Esophagus (tissue), 2 donors: ENCODE measurements around the gene SLC26A6. TPM values are rescaled to one million over a fixed set of nuclear protein-coding genes. Genes with fewer than 3 reads are reported as not detected.

ENCODE experiments used
- H3K27ac ChIP-seq, 2 donors: one replicate each; pipeline ENCODE4 v1.5.1; 2013; ENCODE audit warnings: low read depth in 2 of 2, mild to moderate bottlenecking in 2 of 2, inconsistent platforms in 1 of 2, low read length in 1 of 2, moderate library complexity in 1 of 2
- H3K27me3 ChIP-seq, 2 donors: one replicate each; pipeline ENCODE4 v1.6.1; 2013; ENCODE audit warnings: low read length in 2 of 2, control low read depth in 1 of 2, mild to moderate bottlenecking in 1 of 2; ENCODE audit not compliant: insufficient read depth in 2 of 2, control insufficient read depth in 1 of 2
- H3K36me3 ChIP-seq, 2 donors: one replicate each; pipeline ENCODE4 v1.6.1; 2013; ENCODE audit warnings: low read length in 1 of 2; ENCODE audit not compliant: control insufficient read depth in 2 of 2, insufficient read depth in 2 of 2
- H3K4me1 ChIP-seq, 2 donors: one replicate each; pipeline ENCODE4 v1.6.1; 2013; ENCODE audit warnings: low read length in 1 of 2; ENCODE audit not compliant: control insufficient read depth in 2 of 2, insufficient read depth in 2 of 2
- H3K4me3 ChIP-seq, 2 donors: one replicate each; pipeline ENCODE4 v1.5.1; 2013; ENCODE audit warnings: low read length in 2 of 2, mild to moderate bottlenecking in 2 of 2, low read depth in 1 of 2, moderate library complexity in 1 of 2
- H3K9me3 ChIP-seq, 2 donors: one replicate each; pipeline ENCODE4 v1.6.1; 2013; ENCODE audit warnings: mild to moderate bottlenecking in 2 of 2, low read depth in 1 of 2, low read length in 1 of 2, moderate library complexity in 1 of 2; ENCODE audit not compliant: control insufficient read depth in 2 of 2, insufficient read depth in 1 of 2
- WGBS, 2 donors: extraction: QIAGEN DNeasy Blood & Tissue Kit; methylation state at CpG; one replicate each; pipeline ENCODE4 v1.1.7; 2013; 5-methylcytosine and 5-hydroxymethylcytosine counted together
- polyA plus RNA-seq, 2 donors: library from polyadenylated mRNA; stranded (reverse); fragments of 200-250 nt; gene quantifications; one replicate each; pipeline ENCODE4 v1.2.3, GENCODE V29; 2013
- donor health status: healthy with polysubstance abuse.
- donor health status: Bipolar disorder and iron deficiency.

Gene SLC26A6
- polyA plus RNA-seq, 2 donors, result 6.4 to 20.8 TPM

DNA sequence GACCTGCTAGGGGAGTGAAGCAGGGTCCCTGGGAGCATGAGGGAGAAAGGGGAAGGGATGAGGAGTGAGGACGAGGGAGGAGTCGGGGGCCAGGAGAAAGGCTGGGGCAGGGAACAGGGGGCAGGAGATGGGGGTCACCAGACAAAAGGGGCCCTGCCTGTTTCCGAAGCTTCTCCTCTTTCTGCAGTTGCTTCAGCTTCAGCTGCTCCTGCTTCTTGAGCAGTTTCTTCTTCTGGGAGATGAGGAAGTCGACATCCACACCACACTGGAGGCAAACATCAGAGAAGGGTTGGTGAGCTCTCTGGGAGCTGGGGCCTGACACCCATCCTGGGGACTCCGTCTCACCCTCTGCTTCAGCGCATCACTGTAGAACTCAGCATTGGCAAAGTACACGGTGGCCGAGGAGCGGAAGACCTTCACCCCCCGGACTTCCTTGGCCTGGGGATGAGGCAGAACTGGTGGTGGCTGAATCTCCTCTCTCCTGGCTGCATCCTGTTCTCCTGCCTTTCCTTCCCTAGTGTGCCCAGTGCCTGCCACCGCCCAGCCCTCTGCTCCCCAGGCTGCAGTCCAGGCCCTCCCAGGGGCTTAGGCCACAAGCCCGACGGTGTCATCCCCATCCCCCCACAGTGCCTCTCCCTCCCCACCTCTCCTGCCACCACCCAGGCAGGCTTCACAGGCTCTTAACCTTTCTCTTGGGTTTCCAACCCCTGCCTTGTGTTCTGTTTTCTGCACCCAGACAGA, 6.8 kb downstream of the SLC26A6 start:
- Histone ChIP-seq H3K27me3 (no peaks in the 10 kb centered on the region), H3K4me1 (no peaks in the 10 kb centered on the region), H3K27ac (no peak overlapping the region), H3K36me3 (peaks cover 0 to 52% of the 10 kb centered on the region in 2 donors), H3K9me3 (no peaks in the 10 kb centered on the region), H3K4me3 (no peak overlapping the region)
- WGBS, 2 donors, result 85 to 86% methylated on average over 13 of the region's 13 CpGs

DNA sequence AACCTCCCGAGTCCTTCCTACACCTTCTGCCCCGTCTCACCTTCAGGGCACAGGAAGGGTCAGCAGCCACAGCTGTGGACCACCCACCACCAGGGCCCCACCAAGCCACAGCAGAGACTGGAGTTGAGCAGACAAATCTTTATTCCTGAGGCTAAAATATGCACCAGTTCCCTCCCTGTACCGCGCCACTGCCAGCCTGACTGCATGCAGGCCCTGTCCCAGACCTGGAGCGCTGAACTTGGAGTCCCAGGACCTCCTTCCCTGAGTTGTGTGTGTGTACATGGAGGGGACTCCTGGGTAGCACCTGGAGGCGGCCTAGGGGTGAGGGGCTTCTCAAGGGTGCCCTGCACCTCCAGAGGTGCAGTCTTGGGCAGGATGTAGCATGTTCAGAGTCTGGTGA, 9.7 kb downstream of the SLC26A6 start:
- Histone ChIP-seq H3K4me3 (no peak overlapping the region), H3K27ac (no peak overlapping the region), H3K27me3 (no peaks in the 10 kb centered on the region), H3K4me1 (no peaks in the 10 kb centered on the region), H3K36me3 (peaks cover 0 to 30% of the 10 kb centered on the region in 2 donors), H3K9me3 (no peaks in the 10 kb centered on the region)
- 90% methylated on average over 6 of the region's 6 CpGs for WGBS, 2 donors

DNA sequence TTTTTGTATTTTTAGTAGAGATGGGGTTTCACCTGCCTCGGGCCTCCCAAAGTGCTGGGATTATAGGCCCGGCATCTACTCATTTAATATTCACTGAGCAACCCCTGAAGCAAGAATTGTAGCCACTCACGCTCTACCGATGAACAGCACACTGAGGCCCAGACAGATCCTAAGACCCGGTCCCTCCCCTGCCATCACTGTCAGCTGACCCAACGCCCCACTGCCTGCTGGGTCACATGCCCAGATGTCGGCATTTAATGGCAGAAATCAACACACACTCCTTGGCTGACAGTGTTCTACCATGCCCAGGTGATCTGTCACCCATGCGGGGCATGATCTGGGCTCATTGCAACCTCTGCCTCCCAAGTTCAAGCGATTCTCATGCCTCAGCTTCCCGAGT, 10.5 kb downstream of the SLC26A6 start:
- H3K36me3 ChIP-seq, result peaks cover 0 to 26% of the 10 kb centered on the region in 2 donors

DNA sequence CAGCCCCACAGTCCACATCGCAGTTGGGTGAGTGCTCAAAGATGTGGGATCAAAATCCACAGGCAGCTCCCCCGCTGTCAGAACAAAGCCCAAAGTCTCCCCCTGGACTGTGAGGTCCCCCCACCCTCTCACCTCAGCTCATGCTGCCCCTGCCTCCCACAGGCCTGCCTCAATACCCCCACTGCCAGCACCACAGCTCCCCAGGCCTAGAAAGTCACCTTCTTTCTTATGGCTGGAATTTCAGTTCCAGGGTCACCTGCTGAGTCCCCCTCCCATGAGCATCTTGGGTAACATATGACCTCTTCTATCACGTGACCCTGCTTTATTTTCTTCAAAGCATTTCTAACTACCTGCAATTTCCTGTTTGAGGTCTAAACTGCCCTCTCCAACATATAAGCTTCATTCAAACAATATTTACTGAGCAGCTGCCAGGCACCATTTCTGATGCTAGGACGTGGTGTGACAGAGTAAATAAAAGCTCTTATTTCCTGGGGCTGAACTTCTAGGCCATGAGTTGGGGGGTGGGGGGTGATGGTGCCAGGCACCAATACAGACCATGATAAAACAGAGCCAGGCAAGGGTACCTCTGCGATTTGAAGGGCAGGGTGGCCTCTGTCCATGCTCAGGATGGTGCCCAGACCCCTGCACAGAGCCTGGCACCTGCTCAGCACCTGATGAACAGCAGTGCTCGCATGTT, 11.3 kb downstream of the SLC26A6 start:
- no peaks in the 10 kb centered on the region for H3K4me1 ChIP-seq
- H3K27ac ChIP-seq, result no peak overlapping the region
- H3K36me3 ChIP-seq, result peaks cover 0 to 22% of the 10 kb centered on the region in 2 donors
- WGBS, 2 donors, result 72 to 77% methylated on average over 6 of the region's 6 CpGs
- no peaks in the 10 kb centered on the region for H3K9me3 ChIP-seq
- H3K4me3 ChIP-seq, result no peak overlapping the region
- H3K27me3 ChIP-seq, result no peaks in the 10 kb centered on the region

More for the DNA sequence above, 10.5 kb downstream of the SLC26A6 start:
- no peak overlapping the region for H3K4me3 ChIP-seq
- H3K4me1 ChIP-seq, result no peaks in the 10 kb centered on the region
- WGBS, 2 donors, result 93% methylated on average over 10 of the region's 10 CpGs
- H3K27ac ChIP-seq, result no peak overlapping the region
- no peaks in the 10 kb centered on the region for H3K27me3 ChIP-seq
- H3K9me3 ChIP-seq, result no peaks in the 10 kb centered on the region

DNA sequence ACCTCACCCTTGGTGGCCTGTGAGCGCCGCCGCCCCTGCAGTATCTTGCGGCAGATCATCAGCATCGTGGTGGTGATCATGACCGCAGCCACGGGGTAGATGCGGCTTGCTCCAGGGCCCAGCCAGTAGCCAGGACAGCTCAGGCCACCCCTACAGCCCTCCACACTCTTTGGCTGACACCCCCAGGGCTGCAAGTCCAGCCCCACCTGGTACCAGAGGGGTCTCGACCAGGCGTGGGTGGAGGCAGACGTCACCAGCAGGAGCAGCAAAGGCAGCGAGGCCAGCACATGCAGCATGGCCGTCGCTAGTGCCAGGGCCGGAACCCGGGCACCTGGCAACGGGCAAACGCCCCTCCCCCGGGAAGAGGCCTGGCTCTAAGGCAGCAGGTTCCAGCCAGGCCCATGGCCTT, 13.8 kb downstream of the SLC26A6 start, which contains the start of gene TMEM89:
Gene TMEM89 (minus strand): TSS at position 309 of the 409 bp plus-strand sequence. CDS start 13 bp downstream, at position 296.
- H3K36me3 ChIP-seq, result peaks cover 0 to 14% of the 10 kb centered on the region in 2 donors
- no peak within 1 kb of the TSS for H3K27ac ChIP-seq
- no peaks in the 10 kb centered on the region for H3K4me1 ChIP-seq
- H3K9me3 ChIP-seq, result peaks cover 5% of the 10 kb centered on the region in 2 donors
- H3K4me3 ChIP-seq, result no peak within 1 kb of the TSS
- 91 to 93% methylated on average over 16 to 19 of the region's 19 CpGs for WGBS, 2 donors
- H3K27me3 ChIP-seq, result peaks cover 0 to 3% of the 10 kb centered on the region in 2 donors

DNA sequence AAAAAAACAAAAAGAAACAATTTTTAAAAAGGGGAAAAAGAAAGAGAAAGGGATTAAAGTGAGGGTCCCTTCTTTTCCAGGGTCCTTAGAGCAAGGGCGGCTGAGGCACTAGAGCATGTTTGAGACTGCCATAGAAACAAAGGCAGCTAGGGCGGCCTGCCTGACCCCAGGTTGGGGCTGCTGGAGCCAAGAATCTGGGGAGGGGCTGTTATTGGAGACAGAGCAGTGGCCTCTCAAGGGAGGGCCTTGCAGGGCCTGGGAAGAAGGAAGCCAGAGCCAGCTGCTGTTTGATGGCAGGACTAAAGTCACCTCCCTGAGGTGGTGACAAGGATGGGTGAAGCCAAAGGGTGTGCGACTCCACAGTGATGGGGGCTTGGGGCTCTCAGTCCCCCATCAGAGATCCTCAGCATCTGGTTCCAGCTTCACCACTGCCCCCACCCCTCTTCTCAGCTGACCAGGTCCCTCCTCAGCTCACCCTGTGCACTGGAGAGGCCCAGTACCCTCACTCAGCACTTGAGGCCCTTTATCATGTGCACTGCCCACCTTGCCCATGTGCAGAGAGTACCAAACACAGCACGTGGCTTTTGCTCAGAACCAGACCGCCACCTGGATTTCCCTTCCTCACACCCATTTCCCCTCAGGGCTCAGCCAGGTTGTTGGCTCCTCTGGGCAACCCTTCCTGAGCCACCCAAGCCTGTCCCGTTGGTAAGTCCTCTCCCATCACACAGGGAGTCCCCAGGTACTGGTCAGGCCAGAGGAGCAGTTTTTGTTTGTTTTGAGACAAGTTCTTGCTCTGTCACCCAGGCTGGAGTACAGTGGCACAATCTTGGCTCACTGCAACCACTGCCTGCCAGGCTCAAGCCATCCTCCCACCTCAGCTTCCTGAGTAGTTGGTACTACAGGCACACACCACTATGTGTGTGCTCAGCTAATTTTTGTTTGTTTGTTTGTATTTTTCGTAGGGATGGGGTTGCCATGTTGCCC, 15.4 kb downstream of the SLC26A6 start:
- Histone ChIP-seq H3K4me3 (no peak overlapping the region), H3K27me3 (peaks cover 0 to 3% of the 10 kb centered on the region in 2 donors), H3K9me3 (peaks cover 5% of the 10 kb centered on the region in 2 donors), H3K36me3 (peaks cover 0 to 2% of the 10 kb centered on the region in 2 donors), H3K27ac (no peak overlapping the region), H3K4me1 (no peaks in the 10 kb centered on the region)
- 79 to 86% methylated on average over 7 of the region's 7 CpGs for WGBS, 2 donors

DNA sequence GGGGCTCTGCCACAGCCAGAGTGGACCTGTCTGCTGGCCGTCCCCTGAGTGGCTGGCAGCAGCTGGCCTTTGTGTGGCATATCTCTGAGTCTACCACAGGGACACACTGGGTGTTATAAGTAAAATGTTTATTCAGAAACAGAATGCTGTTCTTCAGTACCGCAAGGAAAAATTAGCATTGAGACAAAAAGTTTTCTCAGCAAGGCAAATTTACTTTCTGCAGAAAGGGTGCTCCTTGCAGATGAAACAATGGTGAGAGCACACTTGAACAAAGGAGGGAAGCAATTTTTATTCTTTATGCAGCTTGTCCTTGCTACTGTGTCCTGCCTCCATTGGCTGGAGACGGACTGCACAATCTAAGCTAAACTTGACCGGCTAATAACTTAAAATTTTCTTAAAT, 17.7 kb downstream of the SLC26A6 start:
- Histone ChIP-seq H3K27me3 (peaks cover 0 to 3% of the 10 kb centered on the region in 2 donors), H3K4me3 (no peak overlapping the region), H3K27ac (no peak overlapping the region), H3K4me1 (no peaks in the 10 kb centered on the region), H3K36me3 (no peaks in the 10 kb centered on the region), H3K9me3 (peaks cover 5% of the 10 kb centered on the region in 2 donors)
- WGBS, 2 donors, result 94 to 98% methylated on average over 4 of the region's 4 CpGs

DNA sequence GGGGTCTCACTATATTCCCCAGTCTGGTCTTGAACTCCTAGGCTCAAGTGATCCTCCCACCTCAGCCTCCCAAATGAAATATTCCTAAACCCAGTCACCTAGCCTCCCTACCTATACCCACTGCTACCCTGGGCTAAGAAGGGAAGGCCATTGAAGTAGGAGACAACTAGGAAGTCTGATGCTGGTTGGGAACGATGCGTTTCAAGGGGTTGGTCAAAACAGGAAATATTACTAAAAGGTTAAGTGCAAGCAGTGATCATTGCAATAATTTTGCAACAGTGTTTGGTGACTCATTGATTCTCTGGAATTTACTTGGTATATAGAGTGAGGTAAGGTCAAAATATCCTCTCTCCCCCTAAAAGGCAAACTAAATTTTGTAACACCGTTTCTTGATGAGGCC, 21.2 kb downstream of the SLC26A6 start:
- no peak overlapping the region for H3K4me3 ChIP-seq

DNA sequence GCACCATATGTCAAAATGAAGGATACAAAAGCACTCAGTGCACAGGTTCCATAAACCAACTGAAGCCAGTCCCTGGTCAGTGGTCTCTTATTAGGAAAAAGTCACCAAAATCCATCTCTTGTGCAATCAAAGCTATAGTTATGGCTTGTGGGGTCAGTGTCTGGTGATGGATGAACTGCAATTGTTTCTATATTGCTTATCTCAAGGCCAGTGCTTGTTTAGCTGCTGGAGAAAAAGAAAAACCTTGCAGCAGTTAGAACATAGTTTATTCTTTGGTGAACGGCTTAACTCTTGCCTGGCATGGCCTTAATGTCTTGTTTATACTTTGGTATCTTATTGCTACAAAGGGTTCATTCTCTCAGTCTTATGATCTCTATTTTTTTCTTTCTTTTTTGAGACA, 23.0 kb downstream of the SLC26A6 start:
- Histone ChIP-seq H3K27me3 (peaks cover 0 to 3% of the 10 kb centered on the region in 2 donors), H3K9me3 (peaks cover 2 to 3% of the 10 kb centered on the region in 2 donors), H3K4me3 (no peak overlapping the region), H3K4me1 (peaks cover 0 to 2% of the 10 kb centered on the region in 2 donors), H3K27ac (no peak overlapping the region), H3K36me3 (no peaks in the 10 kb centered on the region)
- 38 to 47% methylated on average over 1 of the region's 1 CpG for WGBS, 2 donors

More for the DNA sequence above, 21.2 kb downstream of the SLC26A6 start:
- no peaks in the 10 kb centered on the region for H3K36me3 ChIP-seq
- peaks cover 0 to 2% of the 10 kb centered on the region in 2 donors for H3K4me1 ChIP-seq
- peaks cover 0 to 3% of the 10 kb centered on the region in 2 donors for H3K27me3 ChIP-seq
- peaks cover 5% of the 10 kb centered on the region in 2 donors for H3K9me3 ChIP-seq
- WGBS, 2 donors, result 43 to 47% methylated on average over 3 of the region's 3 CpGs
- H3K27ac ChIP-seq, result no peak overlapping the region
